Measurements from ENCODE around the gene TMEM40.
"Not testable (repeated sequence)": the region's sequence is repeated elsewhere in the genome, so short reads cannot be mapped to it uniquely, and the experiment has no call there.

DNA sequence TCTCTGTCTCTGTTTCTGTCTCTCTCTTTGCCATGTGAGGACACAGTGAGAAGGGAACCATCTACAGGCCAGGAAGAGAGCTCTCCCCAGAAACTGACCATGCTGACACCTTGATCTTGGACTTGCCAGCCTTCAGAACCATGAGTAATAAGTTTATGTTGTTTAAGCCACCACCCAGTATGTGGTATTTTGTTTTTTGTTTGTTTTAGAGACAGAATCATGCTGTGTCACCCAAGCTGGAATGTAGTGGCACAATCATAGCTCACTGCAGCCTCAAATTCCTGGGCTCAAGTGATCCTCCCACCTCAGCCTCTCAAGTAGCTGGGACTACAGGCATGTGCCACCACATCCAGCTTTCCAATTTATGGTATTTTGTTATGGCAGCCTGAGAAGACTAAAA lies 35.7 kb downstream of the TMEM40 start:
- TF ChIP-seq EZH2phosphoT487 (IDR thresholded peaks at IDR 0.05; ENCODE audit: borderline replicate concordance, low read length), result not testable (repeated sequence)
- TF ChIP-seq, protein P1, sequence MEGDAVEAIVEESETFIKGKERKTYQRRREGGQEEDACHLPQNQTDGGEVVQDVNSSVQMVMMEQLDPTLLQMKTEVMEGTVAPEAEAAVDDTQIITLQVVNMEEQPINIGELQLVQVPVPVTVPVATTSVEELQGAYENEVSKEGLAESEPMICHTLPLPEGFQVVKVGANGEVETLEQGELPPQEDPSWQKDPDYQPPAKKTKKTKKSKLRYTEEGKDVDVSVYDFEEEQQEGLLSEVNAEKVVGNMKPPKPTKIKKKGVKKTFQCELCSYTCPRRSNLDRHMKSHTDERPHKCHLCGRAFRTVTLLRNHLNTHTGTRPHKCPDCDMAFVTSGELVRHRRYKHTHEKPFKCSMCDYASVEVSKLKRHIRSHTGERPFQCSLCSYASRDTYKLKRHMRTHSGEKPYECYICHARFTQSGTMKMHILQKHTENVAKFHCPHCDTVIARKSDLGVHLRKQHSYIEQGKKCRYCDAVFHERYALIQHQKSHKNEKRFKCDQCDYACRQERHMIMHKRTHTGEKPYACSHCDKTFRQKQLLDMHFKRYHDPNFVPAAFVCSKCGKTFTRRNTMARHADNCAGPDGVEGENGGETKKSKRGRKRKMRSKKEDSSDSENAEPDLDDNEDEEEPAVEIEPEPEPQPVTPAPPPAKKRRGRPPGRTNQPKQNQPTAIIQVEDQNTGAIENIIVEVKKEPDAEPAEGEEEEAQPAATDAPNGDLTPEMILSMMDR (IDR thresholded peaks at IDR 0.05; ENCODE audit: low read depth, low read length, poor library complexity, severe bottlenecking), result not testable (repeated sequence)

Data from DOHH2 (cell line).